ENCODE data around the gene PFN3.

DNA sequence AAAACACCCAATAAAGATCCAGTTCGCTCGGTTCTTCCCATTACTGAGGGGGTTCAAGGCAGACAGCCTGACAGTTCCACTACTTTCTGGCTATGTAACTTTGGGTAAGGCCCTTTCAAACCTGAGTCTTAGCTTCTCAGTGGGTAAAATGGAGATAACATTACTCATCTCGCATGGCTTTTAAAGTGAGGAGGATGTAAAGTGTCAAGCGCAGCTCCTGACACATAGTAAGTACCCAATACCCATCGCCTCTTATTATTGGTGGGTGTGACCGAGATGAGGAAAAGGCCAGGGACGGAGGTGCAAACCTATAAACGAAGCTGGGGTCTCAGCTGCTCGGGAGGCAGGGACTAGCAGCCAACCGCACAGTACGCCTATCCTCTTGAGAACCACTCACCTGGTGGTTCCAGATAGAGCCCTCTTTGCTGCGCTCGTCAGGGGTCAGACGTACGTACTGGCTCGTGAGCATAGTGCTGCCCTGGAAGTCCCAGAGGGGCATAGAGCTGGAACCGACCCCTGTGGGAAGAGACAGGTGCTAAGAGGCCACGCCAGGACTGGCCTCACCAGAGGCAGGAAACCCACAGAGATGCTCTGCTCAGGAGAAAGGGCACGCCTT, 49.6 kb downstream of the PFN3 start:
- no peak for TF ChIP-seq CTCF (IDR thresholded peaks at IDR 0.05; ENCODE audit: low read depth, low read length)
- no peak for TF ChIP-seq EZH2phosphoT487 (IDR thresholded peaks at IDR 0.05; ENCODE audit: low read depth)

Data from OCI-LY3 (cell line).